Adrenal gland (tissue), 12 donors: ENCODE data around the gene DNAH11. TPM values are rescaled to one million over a fixed set of nuclear protein-coding genes. Genes with fewer than 3 reads are reported as not detected.

Experiments
- DNase-seq, 7 donors: peaks; one replicate each; pipeline ENCODE4 v3.0.0-alpha.2; 2019 to 2020
- H3K27ac ChIP-seq, 5 donors: fragments of 200-600 bp; sonication (generic) in 4 of 5; 1 replicate in 3 of 5; 2 replicates in 2 of 5; pipeline versions ENCODE4 v1.5.1 to v1.8.0; 2016 to 2020; ENCODE audit warnings: mild to moderate bottlenecking in 1 of 5
- H3K27me3 ChIP-seq: fragments of 200-600 bp; 2 replicates; pipeline ENCODE4 v1.8.0; 2021
- H3K36me3 ChIP-seq, 2 donors: fragments of 200-600 bp; replicated peaks in 1 of 2; 1 replicate in 1 of 2; 2 replicates in 1 of 2; pipeline versions ENCODE4 v1.5.1 to v1.8.0; 2018 to 2022
- H3K4me1 ChIP-seq, 2 donors: fragments of 200-600 bp; replicated peaks in 1 of 2; 1 replicate in 1 of 2; 2 replicates in 1 of 2; pipeline versions ENCODE4 v1.5.1 to v1.8.0; 2018 to 2021
- H3K4me3 ChIP-seq, 4 donors: fragments of 200-600 bp; sonication (generic) in 3 of 4; one replicate each; pipeline ENCODE4 v1.5.1; 2016 to 2018
- H3K9me3 ChIP-seq, 3 donors: fragments of 200-600 bp; sonication (generic) in 1 of 3; replicated peaks in 1 of 3; 1 replicate in 2 of 3; 2 replicates in 1 of 3; pipeline versions ENCODE4 v1.5.1 to v1.8.0; 2016 to 2021
- CTCF ChIP-seq, 6 experiments: fragments of 450-650 bp in 4 of 6; fragments of 200-600 bp in 2 of 6; sonication (generic) in 1 of 6; IDR thresholded peaks; 1 replicate in 5 of 6; 2 replicates in 1 of 6; pipeline versions ENCODE4 v1.5.1 to v1.8.0; 2016 to 2021; ENCODE audit warnings: antibody characterized with exemption in 6 of 6, mild to moderate bottlenecking in 2 of 6, moderate library complexity in 1 of 6
- POLR2A ChIP-seq, 2 donors: fragments of 450-650 bp; IDR thresholded peaks; one replicate each; pipeline ENCODE4 v1.6.1; 2017; ENCODE audit warnings: antibody characterized with exemption in 2 of 2, mild to moderate bottlenecking in 2 of 2, moderate library complexity in 1 of 2
- WGBS, 4 donors: extraction: QIAGEN DNeasy Blood & Tissue Kit in 2 of 4; methylation state at CpG; one replicate each; pipeline versions ENCODE4 v1.1.5 to v1.1.7; 2013 to 2017; 5-methylcytosine and 5-hydroxymethylcytosine counted together
- intact Hi-C, 2 donors: fragments of 100-400 bp; cut with DNase I; formaldehyde crosslinking; loops; one replicate each; pipeline versions ENCODE4 v1.14.1 to v1.15.0; 2022 to 2023
- polyA plus RNA-seq, 3 donors: library from polyadenylated mRNA; stranded (reverse); fragments of 200-250 nt in 2 of 3; fragments of 350-450 nt in 1 of 3; fragmentation: Illumina TruSeq in 1 of 3; extraction: RNeasy Lipid Tissue Mini Kit (QIAGEN cat#74804) in 1 of 3; gene quantifications; one replicate each; pipeline ENCODE4 v1.2.3, GENCODE V29; 2013 to 2014
- total RNA-seq, 9 donors: library from RNA; depleted of rRNA in 4 of 9; stranded (reverse); fragments of >200 nt in 4 of 9; fragments of 120-200 nt in 1 of 9; fragmentation: NEBNext Ultra II Directional in 1 of 9; extraction: Animal tissue kit (Norgen Biotek cat#: 25700) in 1 of 9; gene quantifications; one replicate each; pipeline versions ENCODE4 v1.1.0 to v1.2.4, GENCODE V29; 2013 to 2023
- donor health status: healthy with polysubstance abuse.
- donor health status: Bipolar disorder and iron deficiency.
- donor health status: DM: yes; HTN: yes; CAD: no.
- donor health status: DM: no; HTN: no; CAD: no.
- donor health status: DM: no; HTN: no; CAD: no.
- donor health status: DM: yes; HTN: yes; CAD: no.

DNAH11 gene
- total and polyA plus RNA-seq, 12 donors: 5.1 to 77.7 (median 23.1) TPM

GRCh38 chr7:21763818-21764217 lies 221.0 kb downstream of the DNAH11 start:
- Histone ChIP-seq H3K4me3 (no peak overlapping the region), H3K27ac (no peak overlapping the region), H3K36me3 (no peaks in the 10 kb centered on the region), H3K27me3 (no peaks in the 10 kb centered on the region), H3K4me1 (no peaks in the 10 kb centered on the region), H3K9me3 (no peaks in the 10 kb centered on the region)
- WGBS, 4 donors: 93 to 94% (median 93%) methylated on average over 4 of the region's 4 CpGs
- DNase-seq: no peak
- no peak for TF ChIP-seq POLR2A (IDR thresholded peaks at IDR 0.05)
- no peak for TF ChIP-seq CTCF (IDR thresholded peaks at IDR 0.05)
- intact Hi-C loops: no loop called here

GRCh38 chr7:21766218-21766617 lies 223.4 kb downstream of the DNAH11 start:
- WGBS, 4 donors: 42 to 89% (median 70%) methylated on average over 2 of the region's 2 CpGs
- H3K4me3 ChIP-seq: no peak overlapping the region

GRCh38 chr7:21767300-21767900 lies 224.6 kb downstream of the DNAH11 start:
- WGBS, 4 donors: 21 to 36% (median 30%) methylated on average over 6 of the region's 6 CpGs
- TF ChIP-seq CTCF (IDR thresholded peaks at IDR 0.05) (peak in 5 of 6 experiments; percentile 21 to 48 (median 32)), POLR2A (IDR thresholded peaks at IDR 0.05) (no peak)
- Histone ChIP-seq H3K4me3 (no peak overlapping the region), H3K36me3 (no peaks in the 10 kb centered on the region), H3K27ac (no peak overlapping the region), H3K9me3 (no peaks in the 10 kb centered on the region), H3K27me3 (no peaks in the 10 kb centered on the region), H3K4me1 (no peaks in the 10 kb centered on the region)
- DNase-seq: peak in 6 of 7 donors; percentile 26 to 60 (median 38)
- intact Hi-C loops: no loop called here

More at GRCh38 chr7:21766218-21766617, 223.4 kb downstream of the DNAH11 start:
- intact Hi-C loops: no loop called here
- no peak for DNase-seq
- Histone ChIP-seq H3K9me3 (no peaks in the 10 kb centered on the region), H3K27ac (no peak overlapping the region), H3K4me1 (no peaks in the 10 kb centered on the region), H3K36me3 (no peaks in the 10 kb centered on the region), H3K27me3 (no peaks in the 10 kb centered on the region)
- TF ChIP-seq CTCF (IDR thresholded peaks at IDR 0.05) (no peak), POLR2A (IDR thresholded peaks at IDR 0.05) (no peak)

- no peak for TF ChIP-seq CTCF (IDR thresholded peaks at IDR 0.05)
- TF ChIP-seq POLR2A (IDR thresholded peaks at IDR 0.05): no peak
- intact Hi-C loops: no loop called here
- no peaks in the 10 kb centered on the region for H3K27me3 ChIP-seq
- no peak overlapping the region for H3K4me3 ChIP-seq
- no peak for DNase-seq
- WGBS, 4 donors: 40 to 50% (median 43%) methylated on average over 5 of the region's 5 CpGs
- H3K36me3 ChIP-seq: no peaks in the 10 kb centered on the region
- no peaks in the 10 kb centered on the region for H3K9me3 ChIP-seq
- H3K4me1 ChIP-seq: no peaks in the 10 kb centered on the region
- H3K27ac ChIP-seq: no peak overlapping the region
These were observed 225.4 kb downstream of the DNAH11 start for GRCh38 chr7:21768279-21768678.
